ENCODE data around the gene TPK1. TPM values are rescaled to one million over a fixed set of nuclear protein-coding genes. Genes with fewer than 3 reads are reported as not detected.

Gene TPK1
- total RNA-seq, 1 experiment from 2014 or later, result 3.1 TPM

- Histone ChIP-seq H4K20me1 (ENCODE audit: control insufficient read depth, insufficient read depth, insufficient read length) (no peaks in the 10 kb centered on the region), H3K4ac (ENCODE audit: low read depth, low read length) (no peak overlapping the region), H3K14ac (ENCODE audit: insufficient read depth, low read length) (no peak overlapping the region), H2AFZ (ENCODE audit: low read length) (no peak overlapping the region), H3K79me2 (ENCODE audit: insufficient read depth, low read length) (no peaks in the 10 kb centered on the region), H3K9ac (ENCODE audit: extremely low read depth, insufficient read length, low read length) (no peak overlapping the region), H4K91ac (ENCODE audit: insufficient read length, low read depth, low read length) (no peak overlapping the region), H3K27ac (ENCODE audit: insufficient read length, low read depth, low read length) (no peak overlapping the region), H3K4me2 (ENCODE audit: insufficient read depth, insufficient read length, low read length) (no peak overlapping the region), H4K5ac (ENCODE audit: insufficient read length, low read depth, low read length) (no peak overlapping the region), H3K79me1 (ENCODE audit: insufficient read depth, low read depth, low read length, poor library complexity, severe bottlenecking) (no peaks in the 10 kb centered on the region), H3T11ph (ENCODE audit: low read length) (no peak overlapping the region), H2BK15ac (ENCODE audit: low read depth, low read length) (no peak overlapping the region), H3K23ac (ENCODE audit: insufficient read length, low read depth, low read length) (no peak overlapping the region), H3K9me3 (ENCODE audit: control insufficient read depth, low read depth, low read length) (no peaks in the 10 kb centered on the region), H3K23me2 (ENCODE audit: insufficient read length, low read depth, low read length, poor library complexity, severe bottlenecking) (no peaks in the 10 kb centered on the region), H2BK12ac (ENCODE audit: insufficient read length, low read depth, low read length) (no peak overlapping the region), H3K27me3 (ENCODE audit: insufficient read depth, low read length) (no peaks in the 10 kb centered on the region), H3K18ac (ENCODE audit: insufficient read length, low read depth, low read length) (no peak overlapping the region), H2AK5ac (ENCODE audit: insufficient read length, low read length) (no peak overlapping the region), H2BK5ac (ENCODE audit: insufficient read length, low read length) (no peak overlapping the region), H4K8ac (replicated peaks; ENCODE audit: insufficient read length, low read depth, low read length) (no peak overlapping the region), H2BK120ac (ENCODE audit: low read depth, low read length, poor library complexity, severe bottlenecking) (no peak overlapping the region), H3K4me1 (ENCODE audit: insufficient read depth, low read length) (peaks cover 2% of the 10 kb centered on the region; the same call in 1 of the 2 replicates), H3K56ac (ENCODE audit: insufficient read length, low read depth, low read length) (no peak overlapping the region), H2BK20ac (ENCODE audit: low read depth, low read length, poor library complexity, severe bottlenecking) (no peak overlapping the region)
- no CpG with 5 or more reads among the region's 3 CpGs for WGBS (ENCODE audit: extremely low coverage, insufficient read length, low lambda C conversion rate)
- Mint-ChIP-seq H3K4me3 (no peak overlapping the region), H3K36me3 (ENCODE audit: insufficient read depth in 1 of 3, low read depth in 3 of 3) (no peaks in the 10 kb centered on the region), H3K4me1 (peaks cover 15 to 26% of the 10 kb centered on the region in 2 experiments), H3K27ac (no peak overlapping the region), H3K9me3 (no peaks in the 10 kb centered on the region), H3K27me3 (ENCODE audit: low read depth) (no peaks in the 10 kb centered on the region)
- DNase-seq, result no peak
- no peak for TF ChIP-seq CTCF (conservative IDR thresholded peaks at IDR 0.05)
These were observed 311.6 kb downstream of the TPK1 start for GRCh38 chr7:144524271-144524670.

All from H9 (cell line).